NOMO-1 treated with DMSO at 0.1 percent for 48 hours (cell line): ENCODE data around the gene PRSS50.

Source experiments
- DNase-seq: peaks from one replicate; lab custom pipeline; 2025; ENCODE audit not compliant: unreplicated experiment; lab: John Stamatoyannopoulos, UW

The PRSS50 gene

GRCh38 chr3:46693038-46693891 lies 24.4 kb downstream of the PRSS50 start, which contains the start of gene ALS2CL:
TSS of gene ALS2CL (minus strand) at chr3:46693679. CDS start at chr3:46689440, 4,239 bp downstream.
- no peak for DNase-seq

GRCh38 chr3:46692566-46692990 lies 25.1 kb downstream of the PRSS50 start:
- no peak for DNase-seq

- DNase-seq, result no peak
These were observed 26.9 kb downstream of the PRSS50 start for GRCh38 chr3:46690798-46691197.

- DNase-seq, result no peak
These were observed 32.2 kb downstream of the PRSS50 start for GRCh38 chr3:46685446-46685845.

- no peak for DNase-seq
These were observed 32.8 kb downstream of the PRSS50 start for GRCh38 chr3:46684891-46685290.

GRCh38 chr3:46682974-46683373 lies 34.7 kb downstream of the PRSS50 start:
- no peak for DNase-seq

- peak; percentile 10 for DNase-seq
These were observed 35.7 kb downstream of the PRSS50 start for GRCh38 chr3:46681856-46682540.

- DNase-seq, result no peak
These were observed 36.3 kb downstream of the PRSS50 start for GRCh38 chr3:46681387-46681786.

GRCh38 chr3:46680298-46680826 lies 37.3 kb downstream of the PRSS50 start:
- DNase-seq, result no peak

GRCh38 chr3:46679681-46680080 lies 38.0 kb downstream of the PRSS50 start:
- DNase-seq, result no peak

GRCh38 chr3:46678280-46678679 lies 39.4 kb downstream of the PRSS50 start:
- no peak for DNase-seq

GRCh38 chr3:46677411-46677726 lies 40.3 kb downstream of the PRSS50 start:
- DNase-seq, result no peak

- no peak for DNase-seq
These were observed 40.9 kb downstream of the PRSS50 start for GRCh38 chr3:46676601-46677410.

- DNase-seq, result no peak
These were observed 41.7 kb downstream of the PRSS50 start for GRCh38 chr3:46675843-46676567.

GRCh38 chr3:46675426-46675825 lies 42.2 kb downstream of the PRSS50 start:
- DNase-seq, result no peak

GRCh38 chr3:46674031-46674845 lies 43.4 kb downstream of the PRSS50 start:
- no peak for DNase-seq

GRCh38 chr3:46673151-46674030 lies 44.3 kb downstream of the PRSS50 start:
- no peak for DNase-seq

- no peak for DNase-seq
These were observed 45.3 kb downstream of the PRSS50 start for GRCh38 chr3:46672349-46672695.
